Esophagus muscularis mucosa (tissue), 4 donors: ENCODE results near the gene QRICH1. TPM values are rescaled to one million over a fixed set of nuclear protein-coding genes. Genes with fewer than 3 reads are reported as not detected.

Experiments used
- DNase-seq: peaks from one replicate; pipeline ENCODE4 v3.0.0-alpha.2; 2017; ENCODE audit errors: extremely low spot score
- H3K27ac ChIP-seq, 4 donors: fragments of 200-600 bp; sonication (generic); replicated peaks in 1 of 4; 1 replicate in 3 of 4; 2 replicates in 1 of 4; pipeline ENCODE4 v1.5.1; 2016 to 2019; ENCODE audit warnings: mild to moderate bottlenecking in 1 of 4
- H3K27me3 ChIP-seq, 4 donors: fragments of 200-600 bp; sonication (generic); one replicate each; pipeline versions ENCODE4 v1.5.1 to v1.6.0; 2016 to 2019
- H3K36me3 ChIP-seq, 4 donors: fragments of 200-600 bp; sonication (generic); one replicate each; pipeline ENCODE4 v1.5.1; 2016 to 2019
- H3K4me1 ChIP-seq, 4 donors: fragments of 200-600 bp; sonication (generic); one replicate each; pipeline ENCODE4 v1.5.1; 2016 to 2019
- H3K4me3 ChIP-seq, 4 donors: fragments of 200-600 bp; sonication (generic); 1 replicate in 2 of 4; 2 replicates in 2 of 4; pipeline ENCODE4 v1.5.1; 2016 to 2019; ENCODE audit warnings: mild to moderate bottlenecking in 4 of 4, moderate library complexity in 1 of 4
- H3K9me3 ChIP-seq, 4 donors: fragments of 200-600 bp; sonication (generic); 1 replicate in 3 of 4; 2 replicates in 1 of 4; pipeline ENCODE4 v1.5.1; 2016 to 2019
- EP300 ChIP-seq: sonication (generic); formaldehyde crosslinking; IDR thresholded peaks from one replicate; pipeline ENCODE4 v1.6.1; 2017; ENCODE audit warnings: antibody characterized with exemption
- POLR2A ChIP-seq: fragments of 450-650 bp; IDR thresholded peaks from one replicate; pipeline ENCODE4 v1.6.1; 2017; ENCODE audit warnings: antibody characterized with exemption, moderate library complexity, mild to moderate bottlenecking, low read depth
- POLR2AphosphoS5 ChIP-seq, 2 donors: sonication (generic); formaldehyde crosslinking; IDR thresholded peaks; one replicate each; pipeline ENCODE4 v1.6.1; 2017; ENCODE audit warnings: antibody characterized with exemption in 2 of 2
- WGBS: methylation state at CpG from one replicate; pipeline ENCODE4 v1.1.5; 2018; 5-methylcytosine and 5-hydroxymethylcytosine counted together
- intact Hi-C: fragments of 100-400 bp; cut with DNase I; formaldehyde crosslinking; loops from one replicate; pipeline ENCODE4 v1.15.1; 2023
- total RNA-seq, 4 donors: library from RNA; depleted of rRNA; stranded (reverse); fragments of >200 nt; gene quantifications; one replicate each; pipeline versions ENCODE4 v1.1.0 to v1.2.1, GENCODE V29; 2016
- TF ChIP-seq, protein P1 (sequence below), 3 experiments: fragments of 200-600 bp in 2 of 3; fragments of 450-650 bp in 1 of 3; sonication (generic) in 2 of 3; IDR thresholded peaks; one replicate each; pipeline ENCODE4 v1.5.1; 2017 to 2019; ENCODE audit warnings: antibody characterized with exemption in 3 of 3, mild to moderate bottlenecking in 2 of 3, moderate library complexity in 1 of 3

QRICH1 gene
- total RNA-seq, 4 donors from 2014 or later, result 81.8 to 228 (median 91.2) TPM

DNA sequence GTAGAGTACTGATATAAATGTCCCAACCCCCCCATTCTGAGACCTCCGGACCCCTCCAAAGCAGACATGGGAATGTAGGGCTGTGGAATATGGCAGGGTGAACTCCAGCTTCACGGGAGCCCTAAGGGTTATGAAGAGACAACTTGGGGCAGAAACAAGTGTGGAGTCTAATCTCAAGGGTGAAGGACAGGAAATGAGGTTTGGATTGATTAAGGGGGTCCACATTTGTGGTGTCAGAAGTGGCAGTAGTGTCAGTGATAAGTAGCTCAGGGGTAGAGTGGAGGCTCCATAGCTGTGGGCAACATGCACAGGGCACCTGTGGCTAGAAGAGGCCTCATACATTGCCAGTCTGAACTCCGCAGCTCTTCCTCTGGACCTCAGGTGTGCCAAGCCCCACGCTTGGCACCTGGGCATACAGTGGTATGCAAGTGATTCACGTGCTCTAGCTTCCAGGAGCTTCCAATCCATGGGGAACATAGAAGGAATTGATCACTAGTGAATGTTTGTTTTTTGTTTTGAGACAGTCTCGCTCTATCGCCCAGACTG lies 108.0 kb downstream of the QRICH1 start:
- H3K4me3 ChIP-seq, result no peak overlapping the region
- H3K4me1 ChIP-seq, result peaks cover 17 to 27% (median 23%) of the 10 kb centered on the region in 4 donors
- WGBS, result 80% methylated on average over 6 of the region's 7 CpGs
- intact Hi-C loops, result no loop called here
- peaks cover 33 to 62% (median 58%) of the 10 kb centered on the region in 4 donors for H3K36me3 ChIP-seq
- TF ChIP-seq EP300, result no peak
- TF ChIP-seq POLR2AphosphoS5 (IDR thresholded peaks at IDR 0.05), result no peak
- H3K27me3 ChIP-seq, result no peaks in the 10 kb centered on the region
- DNase-seq, result no peak
- H3K9me3 ChIP-seq, result no peaks in the 10 kb centered on the region
- no peak overlapping the region for H3K27ac ChIP-seq

DNA sequence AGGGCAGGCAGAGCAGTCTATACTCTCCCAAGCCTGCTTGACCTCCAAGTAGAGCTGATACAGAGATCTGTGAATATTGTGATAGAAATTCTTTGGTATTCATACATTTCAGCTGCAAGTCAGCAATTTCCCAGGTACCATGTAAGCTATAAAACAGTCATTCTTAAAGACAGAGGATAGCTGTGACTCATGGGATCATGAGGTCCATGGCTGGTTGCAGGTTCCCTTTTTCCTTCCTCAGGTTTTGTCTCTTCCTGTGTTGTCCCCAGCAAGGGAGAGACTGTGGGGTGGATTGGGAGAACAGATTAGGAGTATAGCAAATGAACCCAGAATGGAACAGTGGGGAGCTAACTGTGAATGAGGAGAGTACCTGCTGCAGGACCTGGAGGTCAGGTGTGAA lies 109.2 kb downstream of the QRICH1 start:
- H3K4me3 ChIP-seq, result no peak overlapping the region
- no peak overlapping the region for H3K27ac ChIP-seq
- intact Hi-C loops, result no loop called here
- no peak for DNase-seq
- H3K36me3 ChIP-seq, result peaks cover 45 to 74% (median 71%) of the 10 kb centered on the region in 4 donors
- H3K9me3 ChIP-seq, result no peaks in the 10 kb centered on the region
- TF ChIP-seq, protein P1, sequence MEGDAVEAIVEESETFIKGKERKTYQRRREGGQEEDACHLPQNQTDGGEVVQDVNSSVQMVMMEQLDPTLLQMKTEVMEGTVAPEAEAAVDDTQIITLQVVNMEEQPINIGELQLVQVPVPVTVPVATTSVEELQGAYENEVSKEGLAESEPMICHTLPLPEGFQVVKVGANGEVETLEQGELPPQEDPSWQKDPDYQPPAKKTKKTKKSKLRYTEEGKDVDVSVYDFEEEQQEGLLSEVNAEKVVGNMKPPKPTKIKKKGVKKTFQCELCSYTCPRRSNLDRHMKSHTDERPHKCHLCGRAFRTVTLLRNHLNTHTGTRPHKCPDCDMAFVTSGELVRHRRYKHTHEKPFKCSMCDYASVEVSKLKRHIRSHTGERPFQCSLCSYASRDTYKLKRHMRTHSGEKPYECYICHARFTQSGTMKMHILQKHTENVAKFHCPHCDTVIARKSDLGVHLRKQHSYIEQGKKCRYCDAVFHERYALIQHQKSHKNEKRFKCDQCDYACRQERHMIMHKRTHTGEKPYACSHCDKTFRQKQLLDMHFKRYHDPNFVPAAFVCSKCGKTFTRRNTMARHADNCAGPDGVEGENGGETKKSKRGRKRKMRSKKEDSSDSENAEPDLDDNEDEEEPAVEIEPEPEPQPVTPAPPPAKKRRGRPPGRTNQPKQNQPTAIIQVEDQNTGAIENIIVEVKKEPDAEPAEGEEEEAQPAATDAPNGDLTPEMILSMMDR (IDR thresholded peaks at IDR 0.05), result no peak
- TF ChIP-seq POLR2AphosphoS5 (IDR thresholded peaks at IDR 0.05) (no peak), EP300 (no peak), POLR2A (no peak)
- H3K4me1 ChIP-seq, result peaks cover 14 to 19% (median 18%) of the 10 kb centered on the region in 4 donors
- no peaks in the 10 kb centered on the region for H3K27me3 ChIP-seq

DNA sequence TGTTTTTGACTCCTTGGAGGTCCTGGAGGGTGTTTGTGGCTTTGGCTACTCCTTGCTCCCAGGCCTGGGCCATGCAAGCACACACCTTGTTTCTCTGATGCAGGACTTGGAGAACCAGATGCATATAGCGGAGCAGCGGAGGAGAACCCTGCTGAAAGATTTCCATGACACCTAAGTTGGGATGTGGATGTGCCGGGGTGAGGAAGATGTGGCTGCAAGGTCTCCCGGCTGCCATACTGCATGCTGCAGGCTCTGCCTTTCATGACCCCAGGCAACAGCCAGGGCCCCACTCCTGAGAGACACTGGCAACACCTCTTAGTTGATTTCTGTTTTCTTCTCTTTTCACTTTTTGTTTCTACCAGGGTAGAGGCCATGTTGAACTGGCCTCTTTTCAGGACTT lies 110.8 kb downstream of the QRICH1 start:
- whole genome bisulfite sequencing, result 87% methylated on average over 4 of the region's 4 CpGs
- H3K27ac ChIP-seq, result no peak overlapping the region
- peaks cover 54 to 90% (median 86%) of the 10 kb centered on the region in 4 donors for H3K36me3 ChIP-seq
- H3K4me3 ChIP-seq, result no peak overlapping the region
- H3K4me1 ChIP-seq, result peaks cover 2 to 4% (median 3%) of the 10 kb centered on the region in 4 donors
- no peaks in the 10 kb centered on the region for H3K27me3 ChIP-seq
- no peaks in the 10 kb centered on the region for H3K9me3 ChIP-seq
- TF ChIP-seq EP300, result no peak
- no peak for TF ChIP-seq POLR2AphosphoS5 (IDR thresholded peaks at IDR 0.05)
- TF ChIP-seq POLR2A, result no peak
- TF ChIP-seq, protein P1 (IDR thresholded peaks at IDR 0.05), result no peak
- intact Hi-C loops, result no loop called here
- no peak for DNase-seq

DNA sequence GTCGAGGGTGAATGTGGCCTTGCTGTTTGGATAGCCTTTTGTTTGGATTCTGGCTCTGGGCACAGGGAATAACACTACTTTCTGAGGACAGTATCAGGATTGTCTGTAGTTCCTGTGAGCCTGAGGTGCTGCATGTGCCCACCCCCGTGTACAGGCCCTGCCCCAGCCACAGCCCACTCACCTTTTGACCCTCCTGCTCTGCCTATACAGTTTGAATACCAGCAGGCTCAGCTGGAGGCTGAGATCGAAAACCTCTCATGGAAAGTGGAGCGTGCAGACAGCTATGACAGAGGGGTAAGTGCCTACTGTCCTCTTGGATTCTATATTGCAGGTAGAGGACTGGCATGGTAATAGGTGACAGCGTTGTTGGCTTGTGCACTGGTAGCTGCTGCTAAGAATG lies 111.2 kb downstream of the QRICH1 start:
- Histone ChIP-seq H3K27me3 (no peaks in the 10 kb centered on the region), H3K4me1 (peaks cover 0 to 2% (median under 1%) of the 10 kb centered on the region in 4 donors), H3K36me3 (peaks cover 58 to 94% (median 90%) of the 10 kb centered on the region in 4 donors), H3K27ac (no peak overlapping the region), H3K4me3 (no peak overlapping the region), H3K9me3 (no peaks in the 10 kb centered on the region)
- intact Hi-C loops, result no loop called here
- WGBS, result 71% methylated on average over 4 of the region's 5 CpGs
- DNase-seq, result no peak
- TF ChIP-seq EP300 (no peak), POLR2A (no peak), POLR2AphosphoS5 (IDR thresholded peaks at IDR 0.05) (no peak)
- TF ChIP-seq, protein P1 (IDR thresholded peaks at IDR 0.05), result no peak

DNA sequence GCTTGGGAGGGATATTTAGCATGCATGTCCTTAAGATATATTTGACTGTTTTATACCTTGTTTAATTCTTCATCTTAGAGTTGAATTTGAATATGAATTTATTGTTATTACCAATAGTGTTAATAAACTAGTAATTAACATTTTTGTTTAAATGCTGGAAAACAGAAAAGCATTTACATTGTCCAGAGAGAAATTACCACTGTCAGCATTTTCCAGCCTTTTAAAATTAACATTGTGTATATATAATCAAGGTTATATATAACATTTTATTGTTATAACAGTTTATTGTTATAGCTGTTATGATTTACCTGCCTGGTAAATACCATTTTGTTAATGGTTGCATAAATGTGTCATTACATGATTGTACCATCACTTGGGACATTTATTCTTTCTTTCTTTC lies 111.9 kb downstream of the QRICH1 start:
- intact Hi-C loops, result no loop called here
- peaks cover 64 to 99% (median 96%) of the 10 kb centered on the region in 4 donors for H3K36me3 ChIP-seq
- H3K27ac ChIP-seq, result no peak overlapping the region
- peaks cover 0 to 2% (median 0%) of the 10 kb centered on the region in 4 donors for H3K4me1 ChIP-seq
- H3K4me3 ChIP-seq, result no peak overlapping the region
- H3K9me3 ChIP-seq, result no peaks in the 10 kb centered on the region
- no peaks in the 10 kb centered on the region for H3K27me3 ChIP-seq
- no peak for DNase-seq
- no peak for TF ChIP-seq EP300
- TF ChIP-seq, protein P1 (IDR thresholded peaks at IDR 0.05), result no peak
- no peak for TF ChIP-seq POLR2AphosphoS5 (IDR thresholded peaks at IDR 0.05)
- TF ChIP-seq POLR2A, result no peak
